Testis (tissue), 2 donors: ENCODE measurements around the gene CCDC39.

ENCODE experiments used
- POLR2A ChIP-seq: fragments of 450-650 bp; IDR thresholded peaks from one replicate; pipeline ENCODE4 v1.6.1; 2017; ENCODE audit warnings: antibody characterized with exemption, mild to moderate bottlenecking, moderate library complexity
- TF ChIP-seq, protein P1 (sequence below), 3 experiments: fragments of 450-650 bp in 2 of 3; fragments of 200-600 bp in 1 of 3; sonication (generic) in 1 of 3; IDR thresholded peaks; one replicate each; pipeline ENCODE4 v1.5.1; 2016 to 2019; ENCODE audit warnings: antibody characterized with exemption in 3 of 3, mild to moderate bottlenecking in 2 of 3, moderate library complexity in 1 of 3

GRCh38 chr3:180595559-180595935, 83.7 kb downstream of the CCDC39 start:
- TF ChIP-seq, protein P1, sequence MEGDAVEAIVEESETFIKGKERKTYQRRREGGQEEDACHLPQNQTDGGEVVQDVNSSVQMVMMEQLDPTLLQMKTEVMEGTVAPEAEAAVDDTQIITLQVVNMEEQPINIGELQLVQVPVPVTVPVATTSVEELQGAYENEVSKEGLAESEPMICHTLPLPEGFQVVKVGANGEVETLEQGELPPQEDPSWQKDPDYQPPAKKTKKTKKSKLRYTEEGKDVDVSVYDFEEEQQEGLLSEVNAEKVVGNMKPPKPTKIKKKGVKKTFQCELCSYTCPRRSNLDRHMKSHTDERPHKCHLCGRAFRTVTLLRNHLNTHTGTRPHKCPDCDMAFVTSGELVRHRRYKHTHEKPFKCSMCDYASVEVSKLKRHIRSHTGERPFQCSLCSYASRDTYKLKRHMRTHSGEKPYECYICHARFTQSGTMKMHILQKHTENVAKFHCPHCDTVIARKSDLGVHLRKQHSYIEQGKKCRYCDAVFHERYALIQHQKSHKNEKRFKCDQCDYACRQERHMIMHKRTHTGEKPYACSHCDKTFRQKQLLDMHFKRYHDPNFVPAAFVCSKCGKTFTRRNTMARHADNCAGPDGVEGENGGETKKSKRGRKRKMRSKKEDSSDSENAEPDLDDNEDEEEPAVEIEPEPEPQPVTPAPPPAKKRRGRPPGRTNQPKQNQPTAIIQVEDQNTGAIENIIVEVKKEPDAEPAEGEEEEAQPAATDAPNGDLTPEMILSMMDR (IDR thresholded peaks at IDR 0.05) = no peak
- TF ChIP-seq POLR2A = no peak
